Stimulated activated CD4-positive, alpha-beta T cell treated with anti-CD3 and anti-CD28 coated beads, Interleukin-1b, Interleukin-23, amount 100 ng/mL, for 4 hours (primary cell): ENCODE measurements around the gene CIITA.
"Not testable (repeated sequence)": the region's sequence is repeated elsewhere in the genome, so short reads cannot be mapped to it uniquely, and the experiment has no call there.

ENCODE experiments used
- DNase-seq, 2 donors: peaks; one replicate each; pipeline ENCODE4 v3.0.0-alpha.2; 2020; ENCODE audit warnings: low read depth in 2 of 2

The CIITA gene

DNA sequence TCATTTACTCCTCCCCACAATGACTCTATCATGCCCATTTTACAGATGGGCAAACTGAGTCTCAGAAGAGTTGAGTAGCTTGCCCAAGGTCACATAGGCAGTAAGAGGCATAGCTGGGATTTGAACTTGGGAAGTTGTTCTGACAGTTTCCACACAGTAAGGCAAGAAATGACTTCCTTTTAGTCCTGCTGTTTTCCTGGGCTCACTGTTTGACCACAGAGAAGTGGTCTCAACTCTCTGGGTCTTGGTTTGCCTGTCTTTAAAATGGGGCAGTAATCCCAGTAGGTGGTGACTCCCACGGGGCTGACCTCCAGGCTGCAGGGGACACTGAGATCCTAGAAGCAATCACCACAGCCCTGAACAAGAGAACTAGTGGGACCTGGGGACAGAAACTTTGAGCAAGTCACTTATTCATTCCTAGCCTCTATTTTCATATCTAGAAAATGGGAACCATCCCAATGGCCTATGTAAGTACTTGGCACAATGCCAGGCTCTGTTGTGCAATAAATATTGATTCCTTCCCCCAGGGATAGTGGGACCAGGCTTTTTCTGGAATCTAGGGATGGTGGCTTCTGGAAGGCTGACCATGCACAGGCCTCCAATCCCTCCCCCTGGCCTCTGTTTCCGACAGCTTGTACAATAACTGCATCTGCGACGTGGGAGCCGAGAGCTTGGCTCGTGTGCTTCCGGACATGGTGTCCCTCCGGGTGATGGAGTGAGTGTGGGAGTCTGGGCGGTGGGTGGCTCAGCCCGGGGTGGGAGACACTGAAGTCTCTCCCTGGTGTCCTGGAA, 44.7 kb downstream of the CIITA start:
- no peak for DNase-seq

DNA sequence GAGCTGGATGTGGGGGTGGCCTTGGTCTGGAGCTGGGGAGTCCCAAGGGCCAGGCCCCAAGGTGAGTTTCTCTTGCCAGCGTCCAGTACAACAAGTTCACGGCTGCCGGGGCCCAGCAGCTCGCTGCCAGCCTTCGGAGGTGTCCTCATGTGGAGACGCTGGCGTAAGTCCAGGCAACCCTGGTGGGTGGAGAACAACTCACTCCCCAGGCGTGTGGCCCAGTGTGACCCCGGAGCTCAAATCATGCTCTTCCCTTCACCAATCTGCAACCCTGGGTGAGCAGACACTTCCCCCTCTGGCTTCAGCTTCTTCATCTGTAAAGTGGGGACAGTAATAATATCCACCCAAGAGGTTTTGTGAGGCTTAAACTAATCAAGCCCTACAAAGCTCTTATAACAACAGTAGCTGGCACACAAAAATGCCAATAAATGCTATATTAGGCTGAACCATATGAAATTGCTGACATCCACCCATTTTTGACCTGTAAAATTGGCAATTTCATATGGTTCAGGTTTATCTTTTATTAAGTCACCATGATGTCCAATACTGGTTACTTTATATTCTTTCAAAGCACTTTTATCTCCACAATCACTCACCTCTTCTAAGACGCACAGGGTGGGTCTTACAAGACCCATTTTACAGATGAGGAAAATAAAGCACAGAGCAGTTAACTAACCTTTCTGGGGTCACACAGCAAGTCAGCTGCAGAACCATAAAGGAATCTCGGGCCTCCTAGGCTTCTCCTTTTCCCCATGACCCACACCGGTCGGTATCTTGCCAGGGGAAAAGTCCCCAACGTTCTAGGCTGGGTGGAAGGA, 45.5 kb downstream of the CIITA start:
- no peak for DNase-seq

DNA sequence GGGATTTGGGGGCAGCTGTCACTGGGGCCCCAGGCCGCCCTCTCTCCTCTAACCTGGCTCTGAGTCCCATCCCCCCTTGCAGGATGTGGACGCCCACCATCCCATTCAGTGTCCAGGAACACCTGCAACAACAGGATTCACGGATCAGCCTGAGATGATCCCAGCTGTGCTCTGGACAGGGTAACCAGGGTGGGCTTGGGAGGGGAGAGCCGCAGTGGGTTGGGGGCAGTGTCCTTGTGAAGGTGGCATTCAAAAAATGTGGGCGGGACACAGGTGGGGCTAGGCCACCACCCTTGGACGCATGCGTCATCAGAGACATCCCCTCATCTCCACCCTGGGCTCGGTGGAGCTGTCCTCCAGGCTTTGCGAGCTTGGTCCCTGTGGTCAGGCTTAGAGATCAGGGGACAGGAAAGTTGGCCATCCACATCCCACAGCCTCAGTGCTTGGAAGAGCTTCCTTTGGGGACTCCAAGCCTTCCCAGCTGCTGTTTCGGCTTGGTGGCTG, 46.2 kb downstream of the CIITA start:
- no peak for DNase-seq

DNA sequence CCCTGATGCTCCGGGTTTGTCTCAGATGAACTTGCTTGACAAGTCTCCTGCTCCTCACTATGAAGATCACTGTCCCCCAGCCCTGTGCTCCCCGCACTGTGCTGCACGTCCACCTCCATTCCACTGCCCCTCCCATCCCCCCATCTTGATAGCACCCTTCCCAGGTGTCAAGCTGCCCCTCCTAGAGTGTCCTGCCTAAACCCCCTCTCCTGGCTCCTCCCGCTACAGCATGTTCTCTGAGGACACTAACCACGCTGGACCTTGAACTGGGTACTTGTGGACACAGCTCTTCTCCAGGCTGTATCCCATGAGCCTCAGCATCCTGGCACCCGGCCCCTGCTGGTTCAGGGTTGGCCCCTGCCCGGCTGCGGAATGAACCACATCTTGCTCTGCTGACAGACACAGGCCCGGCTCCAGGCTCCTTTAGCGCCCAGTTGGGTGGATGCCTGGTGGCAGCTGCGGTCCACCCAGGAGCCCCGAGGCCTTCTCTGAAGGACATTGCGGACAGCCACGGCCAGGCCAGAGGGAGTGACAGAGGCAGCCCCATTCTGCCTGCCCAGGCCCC, 46.7 kb downstream of the CIITA start:
- no peak for DNase-seq

DNA sequence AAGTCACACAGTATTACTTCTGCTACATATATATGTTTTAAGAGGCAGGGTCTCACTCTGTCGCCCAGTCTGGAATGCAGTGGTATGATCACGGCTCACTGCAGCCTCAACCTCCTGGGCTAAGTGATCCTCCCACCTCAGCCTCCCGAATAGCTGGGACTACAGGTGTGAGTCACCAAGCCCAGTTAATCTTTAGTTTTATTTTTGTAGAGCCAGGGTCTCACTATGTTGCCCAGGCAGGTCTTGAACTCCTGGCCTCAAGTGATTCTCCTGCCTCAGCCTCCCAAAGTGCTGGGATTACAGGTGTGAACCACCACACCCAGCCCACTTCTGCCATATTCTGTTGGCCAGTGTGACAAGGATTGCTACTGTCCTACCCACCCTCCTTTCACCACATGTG, 48.3 kb downstream of the CIITA start:
- DNase-seq: not testable (repeated sequence)

DNA sequence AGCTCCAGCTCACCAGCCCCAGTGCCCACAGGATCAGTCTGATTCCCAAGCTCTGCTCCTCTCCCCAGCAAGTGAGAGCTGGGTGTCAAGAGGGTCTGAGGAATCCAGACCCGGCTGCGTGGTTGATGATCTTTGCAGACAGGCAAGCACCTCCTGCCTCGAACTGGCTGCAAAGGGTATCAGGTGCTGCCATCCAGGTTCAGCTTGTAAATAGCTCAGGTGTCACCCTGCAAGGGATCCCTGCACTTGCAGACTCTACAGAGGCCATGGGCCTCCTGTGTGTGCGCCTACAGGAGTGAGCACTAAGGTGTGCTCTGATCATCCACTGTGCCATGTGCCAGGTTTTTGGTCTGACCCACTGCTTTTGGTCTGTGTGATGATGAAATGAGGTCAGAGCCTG, 49.1 kb downstream of the CIITA start:
- no peak for DNase-seq

DNA sequence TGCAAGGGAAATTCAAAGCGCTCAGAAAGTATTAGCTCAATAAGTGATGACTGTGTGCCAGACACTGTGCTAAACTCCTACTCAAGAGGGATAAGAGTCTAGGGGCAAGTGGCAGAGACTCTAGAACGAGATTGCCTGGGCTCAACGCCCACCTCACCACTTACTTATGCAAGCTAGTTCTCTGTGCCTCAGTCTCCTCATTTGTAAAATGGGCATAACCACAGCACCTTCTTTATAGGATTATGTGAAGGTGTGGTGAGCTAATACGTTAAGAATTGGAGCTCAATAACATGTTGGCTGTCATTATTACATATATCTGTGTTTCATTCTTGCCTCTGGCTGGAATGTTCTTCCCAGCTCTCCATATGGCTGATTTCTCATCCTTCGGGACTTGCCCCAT, 49.9 kb downstream of the CIITA start:
- no peak for DNase-seq

DNA sequence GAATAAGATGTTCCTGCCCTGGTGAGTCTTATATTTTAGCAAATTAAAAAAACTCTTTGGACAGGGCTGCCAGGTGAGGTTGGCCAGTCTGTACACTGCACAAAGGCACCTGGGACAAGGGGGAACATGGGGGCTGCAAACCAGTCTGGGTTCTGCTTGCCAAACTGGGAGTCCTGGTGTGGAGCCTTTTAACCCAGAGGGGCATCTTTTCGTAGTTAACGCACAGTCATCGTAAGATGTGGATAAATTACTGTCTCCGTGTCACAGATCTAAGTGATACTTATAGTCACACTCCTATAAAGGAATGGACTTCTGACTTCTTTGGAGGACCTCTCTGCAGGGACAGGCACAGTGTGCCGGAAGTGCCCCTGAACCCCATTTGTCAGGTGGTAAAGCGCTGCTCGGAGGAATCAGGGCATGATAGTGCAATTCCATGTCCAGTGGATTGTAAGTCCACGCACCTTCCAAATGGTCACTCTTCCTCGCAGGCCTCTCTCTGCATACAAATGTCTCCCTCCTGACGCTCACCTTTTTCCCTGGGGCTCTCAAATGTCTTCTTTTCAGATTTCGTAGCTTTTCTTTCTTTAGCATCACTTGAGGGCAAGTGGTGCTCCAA, 50.6 kb downstream of the CIITA start:
- no peak for DNase-seq

DNA sequence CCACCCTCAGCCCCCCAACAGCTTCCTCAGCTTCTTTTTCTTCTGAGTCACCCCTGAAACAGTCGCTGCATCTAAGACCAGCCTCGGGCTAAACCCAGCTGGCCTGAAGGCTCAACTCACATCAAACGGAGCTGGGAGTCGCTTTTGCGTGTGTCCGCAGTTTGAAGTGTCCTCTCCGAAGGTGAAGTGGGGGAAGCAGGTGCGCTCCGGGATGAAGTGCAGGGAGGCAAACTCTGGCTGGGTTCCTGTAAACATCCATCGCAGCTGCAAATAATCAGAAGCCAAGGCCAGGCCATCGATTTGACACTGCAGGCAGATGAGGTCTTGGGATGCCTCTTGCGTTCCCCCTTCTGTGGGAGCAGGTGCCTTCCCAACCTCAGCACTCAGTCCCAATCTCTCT, 52.1 kb downstream of the CIITA start:
- DNase-seq: not testable (repeated sequence)

DNA sequence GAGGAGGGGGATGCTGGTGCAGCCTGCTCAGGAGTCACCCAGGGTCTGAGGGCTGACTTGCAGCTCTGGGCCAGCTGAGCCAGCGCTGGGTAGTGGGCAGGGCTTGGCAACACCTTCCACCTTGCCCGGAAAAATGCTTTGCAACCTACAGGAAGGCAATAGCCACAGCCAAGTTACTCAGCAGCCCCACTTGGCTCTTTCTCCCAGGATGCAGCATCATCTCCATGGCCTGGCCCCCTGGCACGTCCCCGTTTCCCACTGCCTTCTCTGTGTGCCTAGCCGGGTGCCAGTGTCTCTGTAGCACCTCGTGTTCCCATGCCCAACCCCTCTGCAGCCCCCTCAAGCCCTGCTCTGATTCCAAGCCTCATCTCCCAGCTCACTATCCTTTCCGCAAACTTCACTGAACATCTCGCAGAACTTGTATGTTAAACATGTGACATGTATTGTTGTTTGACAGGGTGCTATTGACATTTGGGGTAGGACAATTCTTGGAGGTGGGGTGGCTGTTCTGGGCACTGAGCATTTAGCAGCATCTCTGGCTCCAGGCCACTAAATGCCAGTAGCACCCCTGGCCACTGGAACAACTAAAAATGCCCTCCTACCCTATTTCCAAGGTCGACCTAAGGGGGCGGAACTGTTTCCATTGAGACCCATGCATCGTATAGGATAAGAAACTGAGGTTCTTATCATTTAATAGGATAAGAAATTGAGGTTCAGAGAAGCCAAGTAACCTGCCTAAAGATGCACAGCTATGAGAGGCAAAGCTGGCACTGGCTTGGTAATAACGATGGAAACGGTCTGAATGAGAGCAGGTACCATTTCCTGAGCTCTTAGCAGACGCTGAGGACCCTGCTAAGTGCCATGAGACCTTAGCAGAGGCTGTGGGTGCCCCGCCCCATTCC, 53.1 kb downstream of the CIITA start:
- DNase-seq: no peak

DNA sequence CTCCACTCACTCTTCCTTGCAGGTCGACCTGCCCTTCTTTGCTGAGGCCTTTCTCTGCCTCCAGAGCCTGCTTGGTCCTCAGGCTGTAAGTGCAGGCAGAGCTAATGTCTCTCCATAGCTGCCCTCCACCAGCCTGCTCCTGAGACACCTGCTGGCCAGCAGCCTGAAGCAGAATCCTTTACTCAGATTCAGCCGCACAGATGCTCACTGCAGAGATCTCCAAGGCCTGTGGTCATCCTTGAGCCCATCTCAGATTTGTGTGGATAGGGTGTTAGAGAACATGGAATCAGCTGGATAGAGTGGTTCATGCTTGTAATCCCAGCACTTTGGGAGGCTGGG, 53.7 kb downstream of the CIITA start:
- no peak for DNase-seq

DNA sequence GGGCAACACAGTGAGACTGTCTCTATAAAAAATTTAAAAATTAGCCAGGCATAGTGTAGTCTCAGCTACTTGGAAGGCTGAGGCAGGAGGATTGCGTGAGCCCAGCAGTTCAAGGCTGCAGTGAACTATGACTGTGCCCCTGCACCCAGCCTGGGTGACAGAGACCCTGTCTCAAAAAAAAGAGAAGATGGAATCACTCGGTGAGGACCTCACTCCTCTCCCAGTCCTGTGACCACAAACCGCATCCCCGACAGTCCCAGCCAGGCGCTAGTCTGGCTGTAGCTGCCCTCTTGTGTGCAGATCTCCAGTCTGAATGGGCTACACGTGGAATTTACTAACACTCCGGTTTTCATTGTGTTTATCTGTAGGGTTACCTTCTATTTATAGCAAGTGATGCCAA, 54.1 kb downstream of the CIITA start:
- DNase-seq: no peak

DNA sequence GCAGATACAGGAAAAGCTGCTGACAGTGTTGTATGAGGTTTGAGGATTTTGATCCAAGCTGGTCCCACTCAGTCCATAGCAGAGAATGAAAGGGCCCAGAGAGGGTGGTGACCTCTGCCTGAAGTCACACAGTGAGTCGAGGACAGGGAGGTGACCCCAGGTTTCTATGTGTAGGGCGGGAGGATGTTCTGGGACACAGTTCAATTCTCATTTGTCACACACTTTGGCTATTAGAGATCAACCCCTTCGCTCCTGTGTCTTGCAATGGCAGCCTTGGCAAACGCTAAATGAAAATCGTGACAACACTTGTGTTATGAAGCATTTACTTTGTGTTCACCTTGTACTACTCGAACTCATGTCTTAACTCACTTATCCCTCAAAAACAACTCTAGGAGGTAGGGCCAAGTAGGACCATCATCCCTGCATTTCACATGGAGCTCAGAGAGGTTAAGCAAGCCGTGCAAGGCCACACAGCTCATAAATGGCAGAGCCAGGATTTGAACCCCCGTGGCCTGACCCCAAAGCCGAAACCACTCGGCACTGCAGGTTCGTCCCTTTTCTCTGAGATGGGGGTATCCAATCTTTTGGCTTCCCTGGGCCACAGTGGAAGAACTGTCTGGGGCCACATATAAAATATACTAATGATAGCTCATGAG, 55.1 kb downstream of the CIITA start:
- no peak for DNase-seq

DNA sequence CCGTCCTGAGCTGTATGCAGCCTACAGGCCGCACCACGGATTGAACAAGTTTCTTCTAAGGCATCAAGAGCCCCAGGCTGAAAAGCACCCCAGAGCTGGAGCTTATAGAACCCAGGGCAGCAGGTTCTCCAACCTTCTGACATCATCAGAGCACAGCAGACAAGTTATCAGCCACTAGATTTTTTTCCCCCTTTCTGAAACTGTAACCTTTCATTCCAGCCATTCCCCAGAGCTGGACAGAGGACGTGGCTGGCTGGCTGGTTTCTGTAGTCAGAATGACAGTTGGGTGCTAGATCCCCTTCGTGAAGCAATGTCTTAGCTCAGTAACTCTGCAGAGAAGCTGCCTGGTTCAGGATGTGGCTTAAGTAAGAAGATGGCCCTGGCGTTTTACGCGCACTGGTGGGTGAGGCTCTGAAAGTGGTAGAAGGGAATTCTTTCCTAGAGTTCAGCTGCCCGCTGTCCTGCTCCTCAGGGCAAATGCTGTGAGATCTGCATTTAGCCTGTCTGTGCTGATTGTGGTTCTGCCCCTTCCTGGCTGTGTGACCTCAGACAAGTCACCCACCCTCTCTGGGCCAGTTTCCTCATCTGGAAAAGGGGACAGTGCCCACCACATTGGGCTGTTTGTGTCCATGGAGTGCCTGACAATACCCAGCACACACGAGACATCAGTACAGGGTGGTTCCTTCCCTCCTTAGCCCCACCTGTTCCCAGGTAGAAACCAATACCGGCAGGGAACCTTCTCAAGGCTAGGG, 56.1 kb downstream of the CIITA start:
- DNase-seq: no peak

DNA sequence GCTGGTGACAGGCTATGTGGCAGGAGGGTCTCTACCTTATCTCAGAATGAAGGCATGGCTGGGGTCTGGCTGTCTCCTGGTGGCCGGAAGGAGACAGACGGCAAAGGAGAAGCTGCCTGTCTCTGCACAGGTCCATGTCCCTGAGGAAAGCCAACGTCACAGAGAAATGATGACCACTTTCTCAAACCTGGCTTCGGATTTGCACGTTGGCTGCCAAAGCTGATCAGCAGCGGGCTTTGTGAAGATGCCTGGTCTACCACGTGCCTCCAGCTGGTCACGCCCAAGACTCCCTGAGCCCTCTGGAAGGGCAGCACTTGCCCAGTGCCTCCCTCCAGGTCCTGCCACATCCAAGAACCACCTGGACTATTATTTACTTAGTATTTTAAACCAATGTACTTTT, 56.9 kb downstream of the CIITA start:
- DNase-seq: no peak

DNA sequence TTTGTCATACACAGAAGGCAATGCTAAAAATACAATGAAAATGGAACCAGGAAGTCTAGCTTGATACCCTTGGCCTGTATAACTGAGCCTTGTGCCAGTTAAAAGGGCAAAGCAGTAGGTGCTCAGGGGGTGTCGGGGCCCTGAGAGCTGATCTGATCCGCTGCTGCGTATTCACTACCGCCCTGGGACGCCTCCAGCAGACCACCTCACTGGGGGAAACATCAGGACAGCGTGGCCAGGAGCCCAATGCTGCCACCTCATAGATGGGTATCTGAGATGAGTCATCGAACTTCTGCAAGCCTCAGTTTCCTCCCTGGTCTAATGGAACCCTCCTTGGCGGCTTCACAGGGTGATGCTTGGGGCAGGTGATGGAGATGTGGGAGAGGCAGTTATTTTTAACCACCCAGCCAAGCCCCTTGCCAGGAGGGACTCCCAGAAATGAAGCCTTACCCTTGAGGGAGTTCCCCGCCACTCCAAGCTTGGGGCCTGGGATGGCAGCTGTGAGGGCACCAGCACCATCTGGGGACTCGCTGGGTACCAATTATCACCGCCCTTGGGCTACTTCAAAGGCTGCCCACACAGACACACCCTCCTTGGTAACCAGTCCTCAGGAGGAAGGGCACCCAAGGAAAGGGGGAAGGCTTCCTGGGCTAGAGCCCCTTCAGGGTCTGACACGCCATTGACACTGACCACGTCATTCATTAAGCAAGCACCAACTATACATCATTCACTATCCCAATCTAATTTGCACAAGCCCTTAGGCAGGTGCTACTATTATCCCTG, 57.5 kb downstream of the CIITA start:
- no peak for DNase-seq

DNA sequence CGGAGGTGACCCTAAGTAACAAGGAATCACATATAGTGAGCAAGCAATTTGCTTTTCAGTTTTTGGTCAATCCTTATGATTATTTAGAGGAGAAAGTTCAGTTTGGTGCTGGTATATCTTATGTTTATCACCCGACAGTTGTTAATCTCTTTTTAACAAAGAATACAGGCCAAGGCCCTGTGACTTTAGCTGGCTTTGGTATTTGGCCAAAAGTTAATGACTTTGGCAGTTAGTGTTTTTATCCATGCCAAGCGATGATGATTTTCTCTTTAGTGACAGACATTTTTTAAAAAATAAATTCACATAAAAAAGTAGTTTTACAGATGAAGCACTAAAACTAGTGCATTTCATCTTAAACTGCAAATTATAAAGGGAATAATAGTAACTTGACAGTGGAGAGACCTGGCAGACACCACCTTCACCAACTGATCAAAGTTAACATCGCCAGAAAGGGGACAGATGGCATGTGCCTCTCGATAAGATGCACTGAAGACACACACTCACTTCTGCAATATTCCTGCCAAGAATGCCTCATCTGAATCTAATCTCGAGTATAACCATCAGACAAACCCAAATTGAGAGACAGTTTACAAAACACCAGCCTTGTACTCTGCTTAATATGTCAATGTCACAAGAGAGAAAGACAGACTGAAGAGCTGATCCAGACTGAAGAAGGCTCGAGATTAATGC, 58.4 kb downstream of the CIITA start:
- no peak for DNase-seq

DNA sequence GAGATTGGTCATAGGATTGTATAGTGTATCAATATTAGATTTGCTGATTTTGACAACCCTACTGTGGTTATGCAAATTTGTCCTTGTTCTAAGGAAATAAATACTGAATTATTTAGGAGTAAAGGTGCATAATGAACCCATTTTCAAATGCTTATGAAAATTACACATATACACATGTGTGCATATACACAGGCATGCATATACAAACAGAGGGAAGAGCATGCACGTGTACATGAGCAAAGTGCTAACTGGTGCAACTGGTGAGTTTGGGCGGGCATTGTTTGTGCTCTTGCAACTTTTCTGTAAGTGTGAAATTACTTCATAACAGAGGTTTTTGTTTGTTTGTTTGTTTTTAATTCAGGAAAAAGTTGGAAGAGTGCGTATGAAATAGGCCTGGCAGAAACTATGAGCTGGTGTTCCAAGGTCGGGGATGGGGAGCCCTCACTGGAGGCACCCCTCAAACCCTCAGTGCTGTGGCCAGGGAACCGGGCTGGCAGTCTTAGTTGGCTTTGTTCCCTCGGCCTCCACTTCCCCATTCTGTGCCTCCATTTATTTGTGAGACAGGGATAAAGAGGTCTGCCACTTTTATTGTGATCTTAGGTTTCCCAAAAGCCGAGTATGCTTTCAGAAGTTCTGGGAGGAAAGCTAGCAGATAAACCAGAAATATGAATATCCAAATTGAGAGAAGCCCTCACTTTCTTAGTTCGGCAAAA, 59.4 kb downstream of the CIITA start:
- no peak for DNase-seq
